GM23248 (cell line): ENCODE results near the gene DYNLT1. TPM values are rescaled to one million over a fixed set of nuclear protein-coding genes. Genes with fewer than 3 reads are reported as not detected.

Source experiments
- DNase-seq: peaks from one replicate; pipeline ENCODE4 v3.0.0-alpha.2; 2015
- H2AFZ ChIP-seq: fragments of 200-600 bp; sonication (generic); 2 replicates; pipeline ENCODE4 v1.6.1; 2016; ENCODE audit warnings: antibody characterized with exemption
- H3F3A ChIP-seq: fragments of 200-600 bp; sonication (generic); 2 replicates; pipeline ENCODE4 v1.6.1; 2016; ENCODE audit warnings: mild to moderate bottlenecking, antibody characterized with exemption, mixed run types; ENCODE audit not compliant: insufficient read depth
- H3K27ac ChIP-seq: fragments of 200-600 bp; sonication (generic); 2 replicates; pipeline ENCODE4 v1.5.1; 2016; ENCODE audit warnings: mild to moderate bottlenecking
- H3K27me3 ChIP-seq: fragments of 200-600 bp; sonication (generic); replicated peaks from 2 replicates; pipeline ENCODE4 v1.6.1; 2016; ENCODE audit warnings: mild to moderate bottlenecking; ENCODE audit not compliant: insufficient read depth
- H3K36me3 ChIP-seq: fragments of 200-600 bp; sonication (generic); 2 replicates; pipeline ENCODE4 v1.6.1; 2016; ENCODE audit warnings: low read depth, mild to moderate bottlenecking
- H3K4me1 ChIP-seq: fragments of 200-600 bp; sonication (generic); 2 replicates; pipeline ENCODE4 v1.6.1; 2016; ENCODE audit warnings: mild to moderate bottlenecking; ENCODE audit not compliant: insufficient read depth
- H3K4me2 ChIP-seq: fragments of 200-600 bp; sonication (generic); one replicate; pipeline ENCODE4 v1.6.1; 2016; ENCODE audit warnings: mild to moderate bottlenecking; ENCODE audit not compliant: unreplicated experiment
- H3K4me3 ChIP-seq: fragments of 200-600 bp; sonication (generic); 2 replicates; pipeline ENCODE4 v1.5.1; 2016; ENCODE audit warnings: mild to moderate bottlenecking
- H3K79me2 ChIP-seq: fragments of 200-600 bp; sonication (generic); 2 replicates; pipeline ENCODE4 v1.6.1; 2016; ENCODE audit warnings: mild to moderate bottlenecking; ENCODE audit not compliant: insufficient read depth
- H3K9ac ChIP-seq: fragments of 200-600 bp; sonication (generic); 2 replicates; pipeline ENCODE4 v1.6.1; 2016; ENCODE audit warnings: mild to moderate bottlenecking
- H3K9me2 ChIP-seq: fragments of 200-600 bp; sonication (generic); 2 replicates; pipeline ENCODE4 v1.6.1; 2016; ENCODE audit warnings: mixed run types, mild to moderate bottlenecking, moderate library complexity; ENCODE audit not compliant: insufficient read depth
- H3K9me3 ChIP-seq: fragments of 200-600 bp; sonication (generic); one replicate; pipeline ENCODE4 v1.6.1; 2017; ENCODE audit warnings: low read depth
- H4K20me1 ChIP-seq: fragments of 200-600 bp; sonication (generic); 2 replicates; pipeline ENCODE4 v1.6.0; 2016; ENCODE audit not compliant: insufficient read depth
- EZH2 ChIP-seq: fragments of 200-600 bp; sonication (generic); IDR thresholded peaks from 2 replicates; pipeline ENCODE4 v1.6.1; 2018; ENCODE audit warnings: antibody characterized with exemption, mild to moderate bottlenecking; ENCODE audit not compliant: insufficient read depth, poor library complexity, severe bottlenecking
- EZH2phosphoT487 ChIP-seq: fragments of 200-600 bp; sonication (generic); IDR thresholded peaks from 2 replicates; pipeline ENCODE4 v1.6.1; 2018; ENCODE audit warnings: antibody characterized with exemption, moderate library complexity, mild to moderate bottlenecking, low read depth; ENCODE audit not compliant: insufficient read depth
- WGBS, 2 experiments: methylation state at CpG; one replicate each; pipeline ENCODE4 v1.1.6; 2015 to 2017; ENCODE audit warnings: low lambda C conversion rate in 2 of 2, low coverage in 1 of 2; ENCODE audit errors: missing lambda C conversion rate in 2 of 2; 5-methylcytosine and 5-hydroxymethylcytosine counted together
- in situ Hi-C: fragments of 300-500 bp; cut with MboI; formaldehyde crosslinking; loops from 2 replicates; pipeline ENCODE4 v1.15.0; 2020
- microRNA-seq: library from miRNA; unstranded; fragments of <30 nt; microRNA quantifications from one replicate; pipeline ENCODE4, GENCODE V29; 2016; ENCODE audit warnings: borderline number of aligned reads
- polyA plus RNA-seq: library from polyadenylated mRNA; unstranded; fragments of >200 nt; fragmentation: Nextera tagmentation; extraction: Ambion mirVana; gene quantifications from 2 replicates; pipeline ENCODE4 v1.2.1, GENCODE V29; 2016
- small RNA-seq: library from RNA; depleted of rRNA; stranded (forward); fragments of <200 nt; gene quantifications from one replicate; pipeline ENCODE3, GENCODE V24; 2014; ENCODE audit warnings: low read depth, low replicate concordance
- total RNA-seq: library from RNA; depleted of rRNA; stranded (reverse); fragments of >200 nt; shearing (Covaris generic); gene quantifications from 2 replicates; pipeline ENCODE4 v1.2.3, GENCODE V29; 2014; rRNA removed

The DYNLT1 gene
- total and polyA plus RNA-seq, 2 experiments from 2014 or later: 79.7 to 368 TPM

DNA sequence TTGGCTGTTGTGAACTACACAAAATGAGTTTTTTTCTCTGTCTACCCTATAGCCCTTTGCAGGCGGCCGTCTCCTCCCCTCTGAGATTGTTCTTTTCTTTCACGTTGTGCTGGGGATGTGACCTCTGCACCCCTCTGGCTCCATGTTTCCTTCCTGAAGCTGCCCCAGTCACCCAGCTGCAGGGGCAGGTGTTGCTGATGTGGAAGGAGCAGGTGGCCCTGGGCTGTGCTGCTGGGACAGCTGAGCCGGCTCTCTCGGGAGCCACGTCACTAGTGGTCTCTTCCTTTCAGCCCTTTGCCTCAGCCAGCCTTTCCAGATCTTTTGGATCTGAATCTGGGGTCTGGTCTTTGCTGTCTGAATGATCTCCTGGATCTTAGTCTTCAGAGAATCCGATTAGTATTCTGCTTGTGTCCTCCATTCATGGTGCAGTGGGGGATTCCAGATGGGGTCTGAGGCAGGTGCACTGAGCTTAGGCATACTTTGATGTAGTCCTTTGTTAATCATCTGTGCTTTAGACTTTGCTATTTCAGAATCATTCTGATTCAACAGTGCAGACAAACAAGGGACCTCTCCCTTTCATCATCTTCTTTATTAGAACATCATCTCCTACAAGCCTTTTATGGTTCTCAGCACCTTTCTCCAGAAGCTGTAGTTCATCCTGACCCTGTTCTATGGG lies 53.3 kb downstream of the DYNLT1 start:
- peaks cover 39% of the 10 kb centered on the region for H3K36me3 ChIP-seq
- DNase-seq: no peak

DNA sequence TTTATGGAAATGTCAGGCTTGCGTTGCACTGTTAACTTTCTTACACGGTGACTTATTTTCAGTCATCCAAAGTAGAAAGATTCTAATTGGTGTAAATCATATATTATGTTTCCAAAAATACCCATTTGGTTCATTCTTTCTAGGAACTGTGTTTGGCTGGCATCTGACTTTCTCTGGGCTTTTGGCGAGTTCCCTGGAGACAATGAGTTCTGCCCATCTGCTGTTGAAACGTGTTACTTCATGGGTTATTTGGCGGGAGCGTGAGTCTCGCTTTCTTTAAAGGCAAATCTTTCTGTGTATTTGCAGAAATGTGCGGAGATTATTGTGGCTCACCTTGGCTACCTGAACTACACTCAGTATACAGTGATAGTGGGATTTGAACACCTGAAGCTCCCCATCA lies 55.2 kb downstream of the DYNLT1 start:
- Histone ChIP-seq H3K36me3 (peaks cover 46% of the 10 kb centered on the region), H3F3A (no peaks in the 10 kb centered on the region), H3K79me2 (0 out of 2 replicates have a peak, but pooled peaks cover 2% of the 10 kb centered on the region), H3K9me2 (no peaks in the 10 kb centered on the region), H3K4me2 (no peak overlapping the region), H2AFZ (no peak overlapping the region), H4K20me1 (no peaks in the 10 kb centered on the region), H3K9ac (no peak overlapping the region), H3K27ac (no peak overlapping the region), H3K4me1 (no peaks in the 10 kb centered on the region), H3K4me3 (no peak overlapping the region), H3K27me3 (no peaks in the 10 kb centered on the region), H3K9me3 (no peaks in the 10 kb centered on the region)
- no peak for DNase-seq
- in situ Hi-C loops: no loop called here
- WGBS, 2 experiments: 56 to 58% methylated on average over 8 of the region's 8 CpGs
- TF ChIP-seq EZH2 (no peak), EZH2phosphoT487 (no peak)

More for the DNA sequence above, 53.3 kb downstream of the DYNLT1 start:
- H3K9ac ChIP-seq: no peak overlapping the region
- in situ Hi-C loops: no loop called here
- TF ChIP-seq EZH2: no peak
- no peak for TF ChIP-seq EZH2phosphoT487
- no peaks in the 10 kb centered on the region for H4K20me1 ChIP-seq
- 78 to 82% methylated on average over 7 of the region's 7 CpGs for WGBS, 2 experiments
- H3K27ac ChIP-seq: no peak overlapping the region
- H3K9me2 ChIP-seq: no peaks in the 10 kb centered on the region
- H3K9me3 ChIP-seq: no peaks in the 10 kb centered on the region
- H3K4me3 ChIP-seq: no peak overlapping the region
- no peaks in the 10 kb centered on the region for H3K27me3 ChIP-seq
- no peaks in the 10 kb centered on the region for H3F3A ChIP-seq
- H3K79me2 ChIP-seq: no peaks in the 10 kb centered on the region
- H3K4me1 ChIP-seq: no peaks in the 10 kb centered on the region
- H2AFZ ChIP-seq: no peak overlapping the region
- no peak overlapping the region for H3K4me2 ChIP-seq

DNA sequence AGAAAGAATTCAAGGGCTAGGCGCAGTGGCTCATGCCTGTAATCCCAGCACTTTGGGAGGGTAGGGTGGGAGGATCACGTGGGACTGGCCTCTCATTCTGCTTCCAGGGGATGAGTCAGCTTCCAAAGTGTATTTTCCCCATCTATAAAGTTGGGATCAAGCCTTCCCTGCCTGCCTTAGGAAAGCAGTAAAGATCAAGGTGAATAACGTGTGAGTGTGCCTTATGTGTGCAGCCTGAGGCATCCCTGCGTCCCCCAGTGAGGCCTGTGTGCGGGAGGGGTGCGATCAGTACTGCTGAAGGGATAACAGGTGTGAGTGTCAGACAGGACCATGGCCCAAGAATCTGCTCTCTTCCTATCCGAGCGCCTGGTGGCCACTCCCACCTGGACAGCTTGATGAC lies 57.9 kb downstream of the DYNLT1 start:
- TF ChIP-seq EZH2 (no peak), EZH2phosphoT487 (no peak)
- 97% methylated on average over 8 of the region's 8 CpGs for WGBS, 2 experiments
- DNase-seq: no peak
- peaks cover 29% of the 10 kb centered on the region; the same call in 1 of the 2 replicates for H3K36me3 ChIP-seq
- in situ Hi-C loops: no loop called here
- H3F3A ChIP-seq: no peaks in the 10 kb centered on the region
- 0 out of 2 replicates have a peak, but pooled peaks cover 3% of the 10 kb centered on the region for H3K79me2 ChIP-seq
- H3K9ac ChIP-seq: no peak overlapping the region
- no peaks in the 10 kb centered on the region for H3K9me2 ChIP-seq
- H3K4me2 ChIP-seq: no peak overlapping the region
- H4K20me1 ChIP-seq: no peaks in the 10 kb centered on the region
- no peak overlapping the region for H2AFZ ChIP-seq
- H3K4me3 ChIP-seq: no peak overlapping the region
- H3K27ac ChIP-seq: no peak overlapping the region
- no peaks in the 10 kb centered on the region for H3K27me3 ChIP-seq
- no peaks in the 10 kb centered on the region for H3K4me1 ChIP-seq
- no peaks in the 10 kb centered on the region for H3K9me3 ChIP-seq

Small RNAs within 50 kb of the gene (microRNA-seq; reads per million reads assigned to microRNA genes)
- gene MIR7161: not detected

Small RNAs within 50 kb of the gene (small RNA-seq; reads per million reads assigned to genes)
- not detected for gene MIR7161

Other genes with a start within 250 kb of the DYNLT1 start
- gene TMEM181, start 84.7 kb downstream of the DYNLT1 start, total RNA-seq: 52.6 and 53.0 TPM in 2 replicates
- 26.7 and 30.7 TPM in 2 replicates for gene TMEM181, start 84.7 kb downstream of the DYNLT1 start, polyA plus RNA-seq
- gene SYTL3, start 5.3 kb upstream of the DYNLT1 start, total RNA-seq: 2.1 and 11.8 TPM in 2 replicates
- 2.3 and 3.8 TPM in 2 replicates for gene SYTL3, start 5.3 kb upstream of the DYNLT1 start, polyA plus RNA-seq
- 52.4 and 59.4 TPM in 2 replicates for gene EZR, start 174.6 kb upstream of the DYNLT1 start, total RNA-seq
- 65.2 and 66.8 TPM in 2 replicates for gene EZR, start 174.6 kb upstream of the DYNLT1 start, polyA plus RNA-seq